Omental fat pad (tissue), 4 donors: ENCODE results near the gene IL31. TPM values are rescaled to one million over a fixed set of nuclear protein-coding genes. Genes with fewer than 3 reads are reported as not detected.

Experiments used
- ATAC-seq: fragments of 150-250 bp; one replicate; pipeline ENCODE4 v1.9.1; 2016; ENCODE audit warnings: mild to moderate bottlenecking, moderate library complexity; ENCODE audit not compliant: low FRiP score
- DNase-seq: peaks from one replicate; pipeline ENCODE4 v3.0.0-alpha.2; 2019; ENCODE audit warnings: low spot score
- total RNA-seq, 4 donors: library from RNA; depleted of rRNA; stranded (reverse); fragments of >200 nt; gene quantifications; one replicate each; pipeline ENCODE4 v1.1.0, GENCODE V29; 2016
- TF ChIP-seq, protein P1 (sequence below), 3 donors: fragments of 450-650 bp; IDR thresholded peaks; one replicate each; pipeline ENCODE4 v1.5.1; 2016 to 2017; ENCODE audit warnings: antibody characterized with exemption in 3 of 3, mild to moderate bottlenecking in 3 of 3, moderate library complexity in 2 of 3

The IL31 gene
- total RNA-seq, 4 donors from 2014 or later: not detected

DNA sequence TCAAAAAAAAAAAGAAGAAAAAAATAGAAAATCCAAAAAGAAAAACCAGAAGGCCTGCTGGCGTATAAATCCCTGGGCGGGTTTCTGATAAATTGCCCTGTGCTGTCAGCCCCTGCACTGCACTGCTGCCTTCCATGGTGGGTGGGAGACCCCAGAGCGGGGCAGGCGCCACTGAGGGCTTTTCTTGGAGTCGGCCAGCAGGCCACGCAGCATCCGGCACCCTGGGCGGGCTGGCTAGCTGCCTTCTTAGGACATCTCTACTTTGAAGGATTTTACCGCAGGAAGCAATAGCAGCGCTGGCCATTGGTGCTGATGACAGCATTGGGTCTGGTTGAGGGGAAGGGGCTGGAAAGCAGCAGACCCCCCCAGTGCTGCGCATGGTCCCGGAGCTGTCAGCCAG is 29.1 kb downstream of the IL31 start:
- TF ChIP-seq, protein P1, sequence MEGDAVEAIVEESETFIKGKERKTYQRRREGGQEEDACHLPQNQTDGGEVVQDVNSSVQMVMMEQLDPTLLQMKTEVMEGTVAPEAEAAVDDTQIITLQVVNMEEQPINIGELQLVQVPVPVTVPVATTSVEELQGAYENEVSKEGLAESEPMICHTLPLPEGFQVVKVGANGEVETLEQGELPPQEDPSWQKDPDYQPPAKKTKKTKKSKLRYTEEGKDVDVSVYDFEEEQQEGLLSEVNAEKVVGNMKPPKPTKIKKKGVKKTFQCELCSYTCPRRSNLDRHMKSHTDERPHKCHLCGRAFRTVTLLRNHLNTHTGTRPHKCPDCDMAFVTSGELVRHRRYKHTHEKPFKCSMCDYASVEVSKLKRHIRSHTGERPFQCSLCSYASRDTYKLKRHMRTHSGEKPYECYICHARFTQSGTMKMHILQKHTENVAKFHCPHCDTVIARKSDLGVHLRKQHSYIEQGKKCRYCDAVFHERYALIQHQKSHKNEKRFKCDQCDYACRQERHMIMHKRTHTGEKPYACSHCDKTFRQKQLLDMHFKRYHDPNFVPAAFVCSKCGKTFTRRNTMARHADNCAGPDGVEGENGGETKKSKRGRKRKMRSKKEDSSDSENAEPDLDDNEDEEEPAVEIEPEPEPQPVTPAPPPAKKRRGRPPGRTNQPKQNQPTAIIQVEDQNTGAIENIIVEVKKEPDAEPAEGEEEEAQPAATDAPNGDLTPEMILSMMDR (IDR thresholded peaks at IDR 0.05): no peak
- ATAC-seq (no peak), DNase-seq (no peak)

DNA sequence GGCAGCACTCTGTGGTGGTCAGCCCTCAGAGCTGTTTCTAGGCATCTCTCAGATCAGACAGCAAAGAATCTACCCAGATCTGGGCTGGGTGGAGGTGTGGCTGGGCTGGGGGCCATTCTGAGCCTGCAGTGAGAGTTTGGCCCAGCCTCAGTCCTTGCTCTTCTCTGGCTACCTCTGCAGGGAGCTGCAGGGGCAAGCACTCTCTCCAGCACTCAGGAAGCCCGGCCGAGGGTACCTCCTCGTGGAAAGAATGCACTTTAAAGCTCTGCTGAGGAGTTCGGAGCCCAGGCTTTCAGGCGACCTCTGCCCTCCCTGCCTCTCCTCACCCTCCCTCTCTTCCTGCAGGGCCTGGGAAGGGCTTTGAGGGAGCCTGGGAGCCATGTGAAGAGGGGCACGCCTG is 31.2 kb downstream of the IL31 start:
- TF ChIP-seq, protein P1 (IDR thresholded peaks at IDR 0.05): no peak
- DNase-seq: no peak
- no peak for ATAC-seq

DNA sequence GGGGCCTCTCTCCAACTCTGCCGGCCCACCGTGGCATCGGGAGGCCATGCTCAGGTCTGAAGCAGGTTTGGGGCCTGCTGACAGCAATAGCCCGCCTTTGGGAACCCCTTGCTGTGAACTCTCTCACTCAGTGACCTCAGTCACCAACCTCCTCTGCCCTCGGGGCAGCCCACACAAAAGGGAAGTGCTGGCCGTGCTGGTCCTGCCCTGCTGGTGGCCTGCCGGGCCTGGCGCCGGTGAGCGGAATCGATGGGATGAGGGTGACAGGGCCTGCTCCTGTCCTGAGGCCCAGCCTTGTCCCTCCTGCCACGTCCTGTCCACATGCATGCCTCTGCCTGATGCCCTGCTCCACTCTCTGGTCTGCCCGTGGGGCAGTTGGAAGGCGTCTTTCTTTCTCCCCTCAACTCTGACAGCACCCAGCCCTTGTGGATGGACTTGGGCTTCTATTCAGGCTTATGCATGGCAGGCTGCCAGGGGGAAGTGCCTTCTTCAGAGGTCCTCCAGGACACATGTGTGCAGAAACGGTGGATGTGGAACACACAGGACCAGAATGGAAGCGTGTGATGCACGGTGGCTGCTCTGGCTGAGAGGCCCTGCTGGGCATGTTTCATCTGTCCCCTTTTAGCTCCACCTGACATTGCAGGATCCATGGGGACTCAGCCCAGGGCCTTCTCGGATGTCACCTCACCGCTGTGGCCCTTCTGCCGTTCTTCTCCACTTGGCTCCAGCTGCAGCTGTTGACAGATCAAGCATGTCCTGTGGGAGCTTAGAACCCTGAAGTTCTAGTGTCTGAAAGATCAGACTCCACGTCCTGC is 31.9 kb downstream of the IL31 start:
- no peak for DNase-seq
- ATAC-seq: no peak
- TF ChIP-seq, protein P1 (IDR thresholded peaks at IDR 0.05): no peak

DNA sequence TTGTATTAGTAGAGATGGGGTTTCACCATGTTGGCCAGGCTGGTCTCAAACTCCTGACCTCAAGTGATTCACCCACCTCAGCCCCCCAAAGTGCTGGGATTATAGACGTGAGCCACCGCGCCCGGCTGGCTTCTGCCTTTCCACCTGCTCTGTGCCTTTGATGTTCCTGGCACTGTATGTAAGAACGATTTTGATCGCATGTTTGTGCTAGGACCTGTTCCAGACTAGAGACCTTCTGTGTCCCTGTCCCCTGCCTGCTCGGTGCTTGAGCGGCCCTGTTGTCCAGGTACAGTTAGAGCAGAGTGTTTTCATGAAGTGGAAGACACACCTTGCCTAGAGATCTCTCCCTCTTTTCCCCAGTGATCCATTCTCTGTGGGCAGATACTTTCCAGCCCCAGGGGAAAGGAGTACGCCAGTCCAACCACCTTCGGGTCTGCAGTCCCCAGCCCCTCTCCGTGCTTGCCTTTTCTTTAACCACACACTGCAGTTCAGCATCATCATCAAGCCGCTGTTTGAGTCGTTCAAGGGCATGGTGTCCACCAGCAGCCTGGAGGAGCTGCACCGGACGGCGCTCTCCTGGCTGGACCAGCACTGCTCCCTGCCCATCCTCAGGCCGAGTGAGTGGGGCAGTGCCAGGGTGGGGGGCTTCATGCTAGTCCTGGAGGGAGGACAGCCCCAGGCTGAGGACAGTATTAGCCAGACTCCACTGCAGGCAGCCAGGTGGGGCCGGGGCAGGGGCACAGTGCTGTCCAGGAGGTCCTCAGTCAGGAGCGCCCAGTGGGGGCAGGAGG is 33.4 kb downstream of the IL31 start:
- ATAC-seq: no peak
- DNase-seq: no peak
- TF ChIP-seq, protein P1 (IDR thresholded peaks at IDR 0.05): no peak

DNA sequence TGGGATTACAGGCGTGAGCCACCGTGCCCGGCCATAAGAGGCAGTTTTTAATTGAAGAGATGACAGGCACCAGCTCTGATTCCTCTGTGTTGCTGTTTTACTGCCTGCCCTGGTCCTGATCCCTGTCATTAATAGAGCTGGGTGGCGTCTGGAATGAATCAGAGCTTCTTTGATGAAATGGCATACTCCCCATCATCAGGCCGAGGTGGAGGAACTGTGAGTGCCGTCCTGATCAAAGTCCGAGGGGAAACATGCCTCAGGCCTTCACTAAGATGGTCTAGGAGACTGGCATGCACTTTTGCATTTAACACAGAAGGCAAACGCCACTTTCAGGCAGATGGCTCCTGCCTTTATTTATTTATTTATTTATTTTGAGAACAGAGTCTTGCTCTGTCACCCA is 34.1 kb downstream of the IL31 start:
- no peak for DNase-seq
- no peak for ATAC-seq
- TF ChIP-seq, protein P1 (IDR thresholded peaks at IDR 0.05): no peak

DNA sequence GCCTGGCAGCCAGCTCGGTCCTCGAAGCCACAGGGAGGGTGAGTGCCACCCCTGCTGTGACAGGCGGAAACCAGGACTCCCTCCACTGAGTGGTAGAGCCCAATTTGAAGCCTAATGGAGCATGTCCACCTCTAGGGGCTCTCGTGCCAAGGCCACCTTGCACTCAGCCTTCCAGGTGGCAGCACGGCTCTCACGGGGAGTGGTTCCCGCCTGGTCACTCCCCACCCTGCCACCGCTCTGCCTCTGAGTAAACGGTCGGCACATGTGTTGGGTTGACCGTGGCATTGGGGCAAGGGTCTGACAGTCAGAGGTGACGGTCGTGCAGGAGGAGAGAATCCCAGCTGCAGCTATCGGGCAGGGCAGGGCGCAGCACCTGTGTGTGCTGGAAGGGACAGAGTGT is 34.8 kb downstream of the IL31 start:
- ATAC-seq (no peak), DNase-seq (no peak)
- TF ChIP-seq, protein P1 (IDR thresholded peaks at IDR 0.05): no peak
